ENCODE results near the gene LYZL1.
"Not testable (repeated sequence)": the region's sequence is repeated elsewhere in the genome, so short reads cannot be mapped to it uniquely, and the experiment has no call there.

LYZL1 gene

DNA sequence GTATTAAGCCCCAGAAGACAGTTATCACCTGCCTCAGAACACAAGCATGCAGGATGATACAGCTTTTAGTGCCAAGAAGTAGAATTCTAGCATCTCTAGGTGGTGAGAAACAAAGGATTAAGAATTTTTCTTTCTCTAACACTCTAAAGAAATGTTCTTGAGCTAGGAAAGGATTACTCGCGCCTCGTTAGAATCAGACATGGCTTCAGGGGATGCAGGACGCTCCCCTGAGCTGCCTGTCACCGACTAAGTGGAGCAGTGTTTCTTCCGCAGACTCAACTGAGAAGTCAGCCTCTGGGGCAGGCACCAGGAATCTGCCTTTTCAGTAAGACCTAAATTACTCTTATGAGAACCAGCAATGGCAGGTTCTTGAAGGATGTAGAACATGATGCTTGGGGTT, at the start of gene LYZL1:
Gene LYZL1 (plus strand): TSS at position 165 of the 400 bp plus-strand sequence. CDS start 2,798 bp downstream, outside the sequence.
- not testable (repeated sequence) for DNase-seq (ENCODE audit: low spot score)

DNA sequence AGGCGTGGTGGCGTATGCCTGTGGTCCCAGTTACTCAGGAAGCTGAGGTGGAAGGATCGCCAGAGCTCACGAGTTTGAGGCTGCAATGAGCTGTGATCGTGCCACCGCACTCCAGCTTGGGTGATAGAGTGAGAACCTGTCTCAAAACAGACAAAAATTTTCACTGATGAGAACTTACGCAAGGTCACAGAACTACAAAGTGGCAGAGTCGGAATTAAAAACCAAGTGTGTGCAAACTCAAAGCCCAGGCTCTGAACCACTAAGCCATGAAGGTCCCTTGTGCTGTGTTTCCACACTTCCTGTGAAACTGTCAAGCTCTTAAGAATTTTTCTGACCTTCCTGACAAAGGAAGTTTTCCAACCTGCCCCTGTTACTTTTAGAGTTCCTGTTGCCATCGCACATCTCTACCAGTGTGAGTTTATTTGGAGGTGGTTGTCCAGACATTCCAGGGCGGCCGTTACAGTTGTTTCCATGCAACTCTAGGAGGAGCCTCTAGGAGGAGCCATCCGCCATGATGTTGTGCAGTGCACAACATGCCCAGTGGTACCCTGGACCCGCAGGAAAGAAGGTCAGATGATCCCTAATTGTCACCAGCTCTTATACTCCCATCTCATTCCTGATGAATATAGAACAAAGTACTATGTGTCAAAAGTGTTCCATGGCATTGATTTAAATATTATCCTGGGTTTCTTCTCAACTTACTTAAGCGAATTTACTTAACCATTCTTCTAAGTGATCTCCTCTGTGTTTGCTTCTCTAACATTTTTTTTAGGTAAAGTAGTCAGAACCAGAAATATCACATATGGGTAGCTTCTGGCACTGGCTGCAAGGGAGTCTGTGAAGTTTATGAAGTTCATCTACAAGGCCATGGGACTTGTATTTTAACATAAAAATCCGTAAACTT, 49.0 kb upstream of the LYZL1 start:
- DNase-seq (ENCODE audit: low spot score) = peak; percentile 68

DNA sequence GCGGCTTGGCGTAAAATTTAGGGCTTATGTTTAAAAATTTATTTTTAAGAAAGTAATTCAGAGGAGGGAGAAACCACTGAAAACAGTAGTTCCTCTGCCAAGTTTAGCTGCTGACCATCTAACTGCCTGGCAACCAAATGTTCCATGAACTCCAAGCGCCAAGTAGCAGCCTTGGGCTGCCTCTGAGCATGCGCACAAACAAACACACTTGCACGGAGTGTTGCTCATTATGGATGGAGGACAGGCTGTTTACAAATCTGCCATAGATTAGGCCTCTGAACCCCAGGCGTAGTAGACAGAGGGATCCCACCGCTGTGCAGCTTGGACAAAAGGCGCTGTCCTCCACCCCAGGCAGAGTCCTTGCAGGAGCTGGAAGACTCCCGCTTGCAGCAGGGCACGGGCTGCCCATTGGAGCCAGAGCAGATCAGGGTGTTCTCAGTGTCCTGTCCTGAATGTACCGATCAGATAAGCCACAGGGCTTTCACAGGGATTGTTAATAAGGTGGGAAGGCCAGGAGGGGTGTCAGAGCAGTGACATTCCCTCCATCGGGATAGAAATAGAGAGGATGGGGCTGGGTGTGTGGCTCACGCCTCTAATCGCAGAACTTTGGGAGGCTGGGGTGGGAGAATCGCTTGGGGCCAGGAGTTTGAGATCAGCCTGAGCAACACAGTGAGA, 47.7 kb upstream of the LYZL1 start:
- DNase-seq (ENCODE audit: low spot score) = no peak

DNA sequence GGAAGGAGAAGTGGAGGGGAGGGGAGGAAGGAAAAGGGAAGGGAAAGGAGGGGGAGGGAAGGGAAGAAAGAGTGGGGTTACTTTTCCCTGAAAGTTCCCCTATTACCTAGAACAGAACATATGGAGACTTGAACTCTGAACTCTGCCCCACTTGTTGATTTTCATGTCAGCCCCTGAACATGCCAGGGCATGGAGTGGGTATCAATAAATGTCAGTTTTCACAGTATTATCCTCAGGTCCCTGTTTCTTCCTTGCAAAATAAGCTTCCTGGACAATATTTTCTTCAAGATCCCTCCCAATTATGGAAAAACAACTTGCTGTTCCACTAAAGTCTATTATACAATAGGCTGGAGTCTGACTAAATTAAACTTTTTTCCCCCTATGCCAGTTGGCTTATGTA, 46.9 kb upstream of the LYZL1 start:
- DNase-seq (ENCODE audit: low spot score) = no peak

DNA sequence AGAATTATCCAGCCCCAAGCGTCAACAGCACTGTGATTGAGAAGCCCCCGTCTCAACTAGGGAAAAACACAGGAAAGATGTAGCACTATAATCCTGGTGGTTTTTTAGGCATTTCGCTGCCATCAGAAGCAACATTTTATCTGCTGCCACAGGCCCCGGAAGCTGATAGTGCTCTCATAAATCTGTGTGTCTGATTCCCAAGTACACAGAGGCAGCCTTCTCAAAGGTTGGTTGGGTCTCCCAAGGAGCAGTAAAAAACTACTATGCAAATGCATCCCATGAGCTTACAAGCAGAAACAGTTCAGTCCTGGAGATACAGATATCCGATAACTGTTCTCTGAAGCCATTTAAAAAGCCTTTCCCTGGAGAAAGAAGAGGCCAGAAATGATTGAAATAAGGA, 45.8 kb upstream of the LYZL1 start:
- no peak for DNase-seq (ENCODE audit: low spot score)

DNA sequence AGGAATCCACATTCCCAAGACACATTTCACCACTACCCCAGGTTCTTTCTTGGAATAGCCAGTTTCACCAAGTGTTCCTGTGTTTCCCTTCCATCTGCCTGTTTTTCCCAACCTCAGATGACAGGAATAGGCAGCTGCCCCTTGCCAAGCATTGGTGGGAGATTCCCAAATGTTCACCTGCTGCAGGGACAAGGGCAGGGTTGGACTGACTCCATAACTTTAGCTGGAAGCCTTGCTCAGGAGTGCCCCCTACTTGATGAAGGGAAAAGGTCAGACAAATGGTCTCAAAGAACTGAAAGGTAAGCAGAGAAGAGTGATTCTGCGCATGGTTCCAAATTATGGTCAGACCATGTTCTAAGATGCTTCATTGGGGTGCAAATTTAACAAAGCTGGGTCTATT, 45.1 kb upstream of the LYZL1 start:
- DNase-seq (ENCODE audit: low spot score) = peak; percentile 42

DNA sequence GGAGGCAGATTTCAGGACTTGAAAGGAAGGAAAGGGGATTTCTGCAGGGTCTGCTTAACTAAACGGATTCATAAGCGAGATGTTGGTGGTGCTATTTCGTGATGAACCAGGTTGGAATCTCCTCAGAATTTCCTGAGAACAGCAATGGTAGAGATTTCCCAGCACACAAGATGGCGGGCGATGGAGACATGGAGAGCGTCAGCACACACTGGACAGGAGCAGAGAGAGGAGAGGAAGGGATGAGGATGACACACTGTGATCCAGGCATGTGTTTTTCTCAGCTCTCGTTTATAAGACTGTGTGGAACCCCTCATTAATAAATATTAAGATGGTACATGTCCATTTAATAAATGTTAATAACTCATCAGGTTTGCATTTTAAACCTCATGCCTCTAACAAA, 43.9 kb upstream of the LYZL1 start:
- no peak for DNase-seq (ENCODE audit: low spot score)

DNA sequence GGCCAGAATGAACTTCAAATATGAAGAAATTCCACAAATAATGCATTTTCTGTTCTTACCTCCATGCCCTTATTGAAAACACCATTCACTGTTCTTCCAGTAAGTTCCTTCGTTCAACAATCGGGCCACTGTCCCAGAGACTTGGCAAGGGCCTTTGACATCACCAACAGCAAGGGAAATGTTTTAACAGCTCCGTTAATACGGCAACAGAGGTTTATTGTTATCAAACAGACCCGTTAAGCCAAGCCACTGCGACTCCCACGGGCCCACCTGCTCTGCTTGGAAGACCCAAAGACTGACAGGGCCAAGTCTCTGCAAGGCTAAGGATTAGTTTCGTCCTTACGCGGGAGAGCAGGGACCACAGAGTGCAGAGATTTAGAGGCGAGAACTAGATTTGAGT, 43.4 kb upstream of the LYZL1 start:
- DNase-seq (ENCODE audit: low spot score) = no peak

DNA sequence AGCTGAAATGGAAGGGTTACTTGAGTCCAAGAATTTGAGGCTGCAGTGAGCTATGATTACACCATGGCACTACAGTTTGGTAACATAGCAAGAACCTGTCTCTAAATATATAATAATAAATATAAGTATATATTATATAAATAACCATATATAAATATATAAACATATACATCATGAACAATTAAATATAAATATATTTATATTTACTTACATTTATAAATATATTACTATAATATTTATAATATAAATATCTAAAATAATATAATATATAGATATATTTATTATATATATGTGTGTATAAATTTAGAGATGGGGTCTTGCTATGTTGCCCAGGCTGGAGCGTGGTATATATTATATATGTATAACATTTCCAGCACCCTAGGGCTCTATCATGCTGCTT, 42.4 kb upstream of the LYZL1 start:
- DNase-seq (ENCODE audit: low spot score) = no peak

DNA sequence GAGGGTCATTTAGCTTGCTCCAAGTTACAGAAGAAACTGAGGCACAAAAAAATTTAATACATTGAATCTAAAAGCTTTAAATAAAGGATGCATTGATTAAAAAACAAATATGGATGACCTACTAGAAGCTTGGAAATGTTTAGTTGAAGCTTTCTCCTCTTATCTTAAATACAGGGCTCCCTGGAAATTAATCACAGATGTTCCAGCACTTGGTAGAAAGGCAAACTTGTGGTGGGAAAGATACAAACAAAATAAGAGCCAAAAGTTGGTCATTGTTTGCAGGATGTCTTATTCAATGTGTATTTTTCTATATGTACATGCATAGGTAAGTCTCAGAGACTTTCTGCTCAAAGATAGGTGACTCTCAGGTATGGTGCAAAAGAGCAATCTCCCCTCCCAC, 40.7 kb upstream of the LYZL1 start:
- DNase-seq (ENCODE audit: low spot score) = no peak

DNA sequence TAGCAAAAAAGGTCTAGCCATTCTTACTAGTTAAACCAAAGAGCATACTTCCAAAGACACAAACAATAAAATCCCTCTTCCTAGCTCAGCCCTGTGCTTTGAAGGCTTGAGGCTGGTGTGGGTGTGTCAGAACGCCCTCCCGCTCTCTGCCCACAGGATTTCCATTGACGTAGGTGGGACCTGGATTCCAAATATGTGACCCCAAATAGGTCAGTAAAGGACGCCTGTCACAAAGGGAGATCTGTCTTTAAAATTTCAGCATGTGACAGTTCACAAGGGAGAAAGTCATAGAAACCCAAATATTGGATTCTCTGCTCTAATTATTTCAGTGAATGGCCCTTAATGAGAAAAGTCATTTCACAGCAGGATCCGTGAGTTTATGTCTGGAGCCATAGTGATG, 39.9 kb upstream of the LYZL1 start:
- no peak for DNase-seq (ENCODE audit: low spot score)

DNA sequence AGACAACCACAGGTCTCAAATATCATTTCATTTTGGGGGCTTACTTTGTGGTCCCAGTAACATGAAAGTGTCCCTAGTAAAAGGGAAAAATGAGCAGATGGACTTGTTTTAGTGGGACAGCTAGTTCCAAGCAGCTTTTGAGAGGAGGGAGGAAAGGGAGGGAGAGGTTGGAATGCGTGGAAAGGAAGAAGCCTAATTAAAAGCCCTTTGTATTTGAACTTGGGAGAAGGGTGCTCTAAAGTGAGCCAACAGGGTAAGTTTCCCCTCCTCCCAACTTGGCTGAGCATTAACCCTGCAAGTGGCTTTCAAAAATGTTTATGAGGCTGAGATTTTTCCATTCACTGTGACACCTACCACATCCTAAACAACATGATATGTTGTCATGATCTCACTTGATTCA, 38.8 kb upstream of the LYZL1 start:
- no peak for DNase-seq (ENCODE audit: low spot score)

DNA sequence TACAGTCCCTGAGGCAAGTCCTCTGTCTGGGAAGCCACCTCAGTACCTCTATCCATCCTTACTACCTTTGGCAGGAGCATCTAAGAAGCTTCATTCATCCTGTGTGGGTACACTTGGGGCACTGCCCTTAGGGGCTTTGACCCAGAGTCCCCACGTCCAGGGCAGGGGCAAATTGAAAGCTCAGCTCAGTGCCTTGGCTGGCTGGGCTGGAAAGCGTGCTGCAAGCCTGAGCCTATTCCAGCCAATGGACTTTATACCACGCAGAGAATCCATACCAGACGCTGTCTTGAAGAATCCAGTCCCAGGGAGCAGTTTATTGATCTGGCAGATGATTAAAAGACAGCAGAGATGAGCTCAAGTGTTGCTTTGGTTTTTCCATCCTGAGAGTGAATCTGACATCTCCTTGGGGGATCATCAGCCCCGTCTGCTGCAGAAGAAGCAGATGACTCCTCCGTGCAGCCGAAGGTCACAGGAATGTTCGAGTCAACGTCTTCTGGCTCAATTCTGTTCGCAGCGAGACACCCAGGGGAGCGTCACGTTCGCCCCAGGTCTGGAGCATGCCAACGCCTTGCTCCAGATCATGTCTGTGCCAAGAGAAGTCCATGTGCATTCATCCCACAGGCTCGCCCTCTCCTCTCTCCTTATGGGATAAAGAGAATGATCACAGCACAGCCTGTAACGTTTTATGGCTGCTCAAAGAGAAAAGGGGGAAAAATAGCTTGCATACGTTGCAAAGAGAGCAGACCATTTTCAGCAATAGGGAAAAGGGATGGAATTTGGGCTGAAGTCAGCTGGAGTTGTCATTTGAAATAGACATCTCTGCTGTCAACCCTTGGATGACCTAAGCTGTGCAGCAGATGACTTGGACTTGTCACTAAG, 35.8 kb upstream of the LYZL1 start:
- DNase-seq (ENCODE audit: low spot score) = no peak

DNA sequence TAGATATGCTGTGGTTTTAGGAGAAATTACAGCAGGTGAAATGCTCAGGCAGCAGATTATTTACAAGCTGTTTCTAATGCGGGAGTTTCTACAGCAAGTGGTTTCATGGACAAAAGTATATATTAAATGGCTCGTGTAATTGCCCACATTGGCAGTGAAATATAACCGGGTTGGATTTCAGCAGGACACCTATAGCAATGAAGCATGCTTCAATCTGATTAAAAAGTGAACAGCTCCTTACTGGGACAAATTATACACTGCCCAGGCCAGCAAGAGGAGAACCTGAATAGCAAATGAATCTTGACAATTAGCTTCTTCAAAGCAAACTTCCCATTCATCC, 35.2 kb upstream of the LYZL1 start:
- DNase-seq (ENCODE audit: low spot score) = no peak

DNA sequence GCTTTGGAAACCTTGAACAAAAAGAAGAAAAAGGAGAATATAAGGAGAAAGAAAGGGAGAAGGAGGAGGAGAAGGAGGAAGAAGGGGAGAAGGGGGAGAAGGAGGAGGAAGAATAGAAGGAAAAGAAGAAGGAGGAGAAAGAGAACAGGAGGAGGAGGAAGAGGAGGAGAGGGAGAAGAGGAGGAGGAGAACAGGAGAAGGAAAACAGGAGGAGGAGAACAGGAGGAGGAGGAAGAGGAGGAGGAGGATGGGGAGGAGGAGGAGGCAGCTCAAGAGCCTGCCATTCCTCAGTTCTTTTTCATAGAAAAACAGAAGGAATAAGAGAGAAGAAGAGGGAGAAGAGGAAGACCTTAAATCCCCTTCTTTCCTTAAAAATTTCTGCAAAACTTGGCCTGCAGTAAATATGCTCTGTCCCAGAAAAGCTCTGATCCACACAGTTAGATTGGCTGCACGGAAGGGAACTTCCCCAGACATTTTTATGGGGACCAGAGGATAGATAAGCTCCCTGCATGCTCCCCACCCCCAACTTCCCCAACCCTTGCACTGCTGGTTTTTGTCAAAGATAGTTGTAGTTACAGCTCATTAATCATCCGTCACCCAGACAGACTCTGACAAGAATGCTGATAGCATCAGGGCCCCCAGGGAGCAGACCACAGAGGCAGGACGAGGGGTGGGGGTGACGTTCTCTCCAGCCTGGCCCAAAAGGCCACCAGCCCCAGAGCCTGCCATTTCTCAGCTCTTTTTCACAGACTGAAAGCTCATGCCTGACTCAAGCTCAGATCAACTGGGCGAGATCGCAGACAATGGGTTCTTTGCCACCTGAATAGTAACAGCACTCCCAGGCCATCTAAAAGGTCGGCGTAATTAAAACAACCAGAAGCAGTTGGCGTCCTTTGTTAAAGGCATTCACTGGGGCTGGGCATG, 34.5 kb upstream of the LYZL1 start:
- DNase-seq (ENCODE audit: low spot score) = no peak

DNA sequence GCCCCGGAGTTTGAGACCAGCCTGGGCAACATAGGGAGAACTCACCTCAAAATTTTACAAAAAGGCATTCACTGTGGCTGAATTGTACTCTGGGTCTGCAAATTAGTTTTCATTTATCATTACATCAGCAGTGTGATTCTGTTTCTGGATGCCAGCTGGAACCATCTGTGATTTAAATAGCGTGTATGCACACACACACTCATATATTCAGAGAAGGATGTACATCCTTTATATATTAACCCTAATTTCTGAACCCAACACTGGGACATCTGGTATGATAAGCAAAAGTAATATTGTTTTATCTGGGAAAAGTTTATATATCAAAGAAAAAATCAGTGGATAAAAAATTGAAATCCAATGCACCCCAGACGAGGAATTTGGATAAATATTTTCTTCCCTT, 33.8 kb upstream of the LYZL1 start:
- DNase-seq (ENCODE audit: low spot score) = no peak

DNA sequence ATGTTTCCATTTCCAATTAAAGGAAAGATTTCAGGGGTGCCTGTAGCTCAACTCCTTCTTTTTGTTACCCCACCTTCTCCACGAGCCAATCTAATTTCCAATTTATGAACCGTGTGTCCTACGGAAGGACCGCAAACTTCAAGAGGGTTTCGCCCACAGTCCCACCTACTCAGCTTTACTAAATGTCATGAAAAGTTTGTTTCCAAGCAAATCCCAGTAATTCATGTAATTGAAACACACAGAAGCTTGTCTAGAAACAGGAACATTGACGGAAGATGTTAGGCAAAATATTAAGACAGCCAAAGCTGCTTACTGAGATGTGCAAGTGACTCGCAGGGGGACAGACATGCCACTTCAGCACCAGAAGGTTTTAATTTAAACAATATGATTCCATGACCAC, 32.9 kb upstream of the LYZL1 start:
- DNase-seq (ENCODE audit: low spot score) = no peak

DNA sequence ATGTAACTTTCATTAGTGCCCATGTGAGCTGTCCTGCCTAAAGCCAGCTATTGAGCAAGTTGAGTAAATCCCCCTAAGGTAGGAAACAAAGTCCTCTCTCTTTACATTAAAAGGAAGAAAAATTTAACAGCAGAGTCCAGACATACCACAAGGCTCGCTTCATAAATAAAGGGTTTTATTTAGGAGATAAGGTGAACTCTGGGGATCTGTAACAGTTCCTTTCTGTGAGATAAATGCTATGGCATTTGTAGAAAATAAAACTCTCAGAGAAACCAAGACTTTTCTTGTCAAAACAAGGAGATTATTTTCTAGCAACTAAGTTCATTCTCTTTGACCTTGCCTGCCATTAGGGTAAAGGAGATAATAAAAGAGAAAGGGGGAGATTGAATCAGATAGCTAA, 32.3 kb upstream of the LYZL1 start:
- no peak for DNase-seq (ENCODE audit: low spot score)

DNA sequence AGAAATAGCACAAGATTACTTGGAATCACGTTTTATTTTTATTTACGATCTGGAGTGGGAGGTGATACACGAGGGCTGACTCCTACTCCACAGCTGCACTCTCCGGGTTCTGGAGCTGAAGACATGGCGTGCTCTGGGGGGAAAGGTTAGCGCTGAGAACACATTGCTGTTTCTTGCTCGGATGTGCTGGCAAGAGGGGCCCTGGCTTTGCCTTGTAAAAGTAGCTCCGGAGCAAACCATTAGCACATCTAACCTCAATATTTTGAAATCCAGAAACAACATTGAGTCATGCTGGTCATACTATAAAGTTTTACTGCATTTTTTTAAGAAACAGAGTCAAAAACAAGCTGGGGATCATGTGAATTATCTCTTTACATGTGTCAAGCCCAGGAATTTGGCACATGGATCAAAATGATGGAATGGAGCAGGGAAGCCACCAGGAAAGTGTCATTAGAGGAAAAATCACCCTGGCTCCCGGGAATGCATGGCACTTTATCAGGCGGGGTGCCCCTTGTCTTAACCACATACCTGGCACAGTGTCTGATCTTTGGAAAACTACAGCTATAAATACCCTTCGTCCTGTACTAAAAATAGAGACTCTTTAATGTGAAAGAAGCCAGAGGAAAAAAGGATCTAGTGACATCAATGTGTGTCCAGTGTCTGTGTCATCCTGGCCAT, 31.6 kb upstream of the LYZL1 start:
- DNase-seq (ENCODE audit: low spot score) = no peak

DNA sequence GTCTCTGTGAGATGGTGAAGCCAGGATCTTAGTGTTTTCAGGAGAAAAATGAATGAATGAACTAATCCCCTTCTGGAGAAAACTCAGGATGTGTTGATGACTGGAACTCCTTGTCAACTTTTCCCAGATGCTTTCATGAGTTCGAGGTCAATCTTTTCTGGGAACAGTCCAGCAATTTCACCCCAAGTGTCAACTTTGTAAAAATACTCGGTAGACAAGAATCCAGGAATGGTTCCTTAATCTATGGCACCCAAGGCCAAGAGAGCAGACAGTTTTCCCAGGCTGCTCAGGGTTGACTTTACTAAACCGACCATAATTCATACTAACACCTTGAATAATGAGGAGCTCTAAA, 31.1 kb upstream of the LYZL1 start:
- no peak for DNase-seq (ENCODE audit: low spot score)

DNA sequence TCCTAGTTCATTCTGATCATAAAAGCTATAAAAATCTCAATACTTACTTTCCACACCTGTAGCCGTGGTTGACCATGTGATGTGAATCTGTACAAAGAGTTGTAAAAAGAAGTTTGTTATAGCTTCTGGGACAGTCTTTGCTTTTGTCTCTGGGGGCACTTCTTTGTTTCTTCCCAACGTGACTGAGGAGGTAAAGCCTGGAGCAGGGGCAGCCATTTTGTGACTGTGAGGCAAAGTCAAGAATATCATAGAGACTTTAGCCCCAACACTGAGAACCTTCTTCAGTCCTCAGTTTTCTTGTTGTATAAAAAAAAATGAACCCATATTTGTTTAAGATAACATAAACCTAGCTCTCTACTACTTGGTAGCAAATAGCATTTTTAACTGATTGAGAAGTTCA, 29.4 kb upstream of the LYZL1 start:
- no peak for DNase-seq (ENCODE audit: low spot score)
